NB4 (cell line): ENCODE data around the gene RGS6.

Experiments
- CTCF ChIP-seq: IDR thresholded peaks from one replicate; pipeline ENCODE4 v1.5.1; 2012; ENCODE audit warnings: low read depth, low read length
- MAX ChIP-seq: IDR thresholded peaks from 2 replicates; pipeline ENCODE4 v1.6.1; 2011; ENCODE audit warnings: low read depth, low read length
- POLR2A ChIP-seq: IDR thresholded peaks from 2 replicates; pipeline ENCODE4 v1.6.1; 2011; ENCODE audit warnings: mild to moderate bottlenecking; ENCODE audit not compliant: insufficient read length; ENCODE audit errors: extremely low read depth

DNA sequence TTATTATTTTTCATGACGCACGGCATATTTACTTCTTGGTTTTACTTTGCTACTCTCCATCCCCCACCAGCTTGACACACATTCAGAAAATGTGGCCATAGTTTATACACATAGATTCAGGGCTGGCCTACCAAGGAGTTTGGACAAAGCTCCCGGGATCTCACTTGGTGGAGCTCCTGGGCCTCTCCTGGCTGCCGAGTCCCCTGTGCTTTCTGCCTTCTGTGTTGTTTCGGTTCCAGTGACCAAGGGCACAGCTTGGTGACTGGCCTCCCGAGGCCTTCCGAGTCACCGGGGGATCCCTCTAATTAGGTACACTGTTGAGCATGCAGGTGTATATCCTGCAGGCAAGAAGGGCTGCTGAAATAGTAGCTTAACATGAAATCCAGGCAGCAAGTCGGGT, 63.5 kb downstream of the RGS6 start:
- TF ChIP-seq POLR2A = no peak
- no peak for TF ChIP-seq CTCF
- TF ChIP-seq MAX = no peak
